Heart left ventricle (tissue), 16 donors: ENCODE data around the gene OCLN. TPM values are rescaled to one million over a fixed set of nuclear protein-coding genes. Genes with fewer than 3 reads are reported as not detected.
"Not testable (repeated sequence)": the region's sequence is repeated elsewhere in the genome, so short reads cannot be mapped to it uniquely, and the experiment has no call there.

ENCODE experiments used
- ATAC-seq, 4 donors: fragments of 200-7000 bp; cut with Tn5 transposase; one replicate each; pipeline ENCODE4 v1.9.1; 2020 to 2022; ENCODE audit warnings: moderate library complexity in 4 of 4, mild to moderate bottlenecking in 3 of 4, moderate number of reproducible peaks in 1 of 4
- DNase-seq, 5 donors: peaks; one replicate each; pipeline ENCODE4 v3.0.0-alpha.2; 2020
- H3K27ac ChIP-seq, 12 donors: fragments of 200-600 bp; sonication (generic) in 4 of 12; one replicate each; pipeline versions ENCODE4 v1.5.0 to v1.8.0; 2016 to 2022; ENCODE audit warnings: mild to moderate bottlenecking in 2 of 12
- H3K27me3 ChIP-seq, 9 donors: fragments of 200-600 bp; sonication (generic) in 2 of 9; one replicate each; pipeline versions ENCODE4 v1.5.1 to v1.8.0; 2016 to 2022; ENCODE audit warnings: mild to moderate bottlenecking in 3 of 9
- H3K36me3 ChIP-seq, 9 donors: fragments of 200-600 bp; sonication (generic) in 2 of 9; one replicate each; pipeline versions ENCODE4 v1.5.0 to v1.8.0; 2018 to 2022; ENCODE audit warnings: mild to moderate bottlenecking in 2 of 9
- H3K4me1 ChIP-seq, 12 donors: fragments of 200-600 bp; sonication (generic) in 4 of 12; one replicate each; pipeline versions ENCODE4 v1.5.0 to v1.8.0; 2016 to 2022; ENCODE audit warnings: mild to moderate bottlenecking in 3 of 12
- H3K4me3 ChIP-seq, 12 donors: fragments of 200-600 bp; sonication (generic) in 4 of 12; one replicate each; pipeline versions ENCODE4 v1.5.0 to v1.8.0; 2017 to 2022; ENCODE audit warnings: mild to moderate bottlenecking in 9 of 12, moderate library complexity in 4 of 12
- H3K9me3 ChIP-seq, 12 donors: fragments of 200-600 bp; sonication (generic) in 4 of 12; one replicate each; pipeline versions ENCODE4 v1.5.0 to v1.8.0; 2016 to 2022; ENCODE audit warnings: mild to moderate bottlenecking in 1 of 12
- POLR2A ChIP-seq, 2 donors: fragments of 450-650 bp; IDR thresholded peaks; one replicate each; pipeline ENCODE4 v1.6.1; 2017; ENCODE audit warnings: antibody characterized with exemption in 2 of 2, mild to moderate bottlenecking in 2 of 2, moderate library complexity in 2 of 2
- WGBS, 4 donors: extraction: QIAGEN DNeasy Blood & Tissue Kit in 2 of 4; methylation state at CpG; one replicate each; pipeline versions ENCODE4 v1.1.5 to v1.1.7; 2013 to 2018; 5-methylcytosine and 5-hydroxymethylcytosine counted together
- intact Hi-C, 10 donors: fragments of 100-400 bp; cut with DNase I; formaldehyde crosslinking; loops; one replicate each; pipeline versions ENCODE4 v1.11.1 to v1.14.2; 2022
- polyA plus RNA-seq, 2 donors: library from polyadenylated mRNA; stranded (reverse); fragments of 200-250 nt; gene quantifications; one replicate each; pipeline ENCODE4 v1.2.3, GENCODE V29; 2013
- total RNA-seq, 9 donors: library from RNA; depleted of rRNA in 2 of 9; stranded (reverse); fragments of >200 nt in 2 of 9; fragmentation: NEBNext Ultra II Directional in 3 of 9; extraction: Animal tissue kit (Norgen Biotek cat#: 25700) in 3 of 9; gene quantifications; one replicate each; pipeline versions ENCODE4 v1.1.0 to v1.2.4, GENCODE V29; 2016 to 2023
- TF ChIP-seq, protein P1 (sequence below), 12 donors: fragments of 200-600 bp; sonication (generic) in 4 of 12; IDR thresholded peaks; one replicate each; pipeline versions ENCODE4 v1.5.0 to v1.8.0; 2018 to 2022; ENCODE audit warnings: antibody characterized with exemption in 12 of 12, mild to moderate bottlenecking in 5 of 12
- donor health status: ischemic (EF 13 %, LVEDD 7.1; RV severe dilation, severe dysfunction).
- donor health status: healthy with polysubstance abuse.
- donor health status: DM: no; HTN: yes; CAD: no.
- donor health status: DM: no; HTN: no; CAD: no.
- donor health status: ischemic (EF 25% LVEDD 6.9; RV normal size, moderate dysfunction).
- donor health status: ischemic (EF 25% LVEDD 5.7; RV mildly dilated, moderate dysfunction).
- donor health status: healthy.
- donor health status: DM: yes; HTN: yes; CAD: no.
- donor health status: ischemic (EF 35%, LVEDD 5.7; RV mildly dilated, moderate dysfunction).
- donor health status: nonischemic (EF 11% LVEDD 7.7; RV severe dilation, severe dysfunction).
- donor health status: DM: yes; HTN: yes; CAD: no.
- donor health status: PGD.
- donor health status: ischemic (EF 29% LVEDD 5.4; RV normal size, mild dysfunction).
- donor health status: nonischemic (EF 23%, LVEDD 6.1; RV moderate dilation, normal function).

Gene OCLN
- total and polyA plus RNA-seq, 11 donors, result 0.39 to 3.5 (median 2.0) TPM

- Histone ChIP-seq H3K4me1 (no peaks in the 10 kb centered on the region), H3K27me3 (peaks cover 0 to 4% (median 0%) of the 10 kb centered on the region in 9 donors), H3K36me3 (no peaks in the 10 kb centered on the region), H3K27ac (no peak overlapping the region), H3K4me3 (no peak overlapping the region), H3K9me3 (no peaks in the 10 kb centered on the region)
- ATAC-seq, result no peak
- WGBS, 4 donors, result 66 to 78% (median 71%) methylated on average over 5 of the region's 5 CpGs
- no peak for DNase-seq
- TF ChIP-seq, protein P1, sequence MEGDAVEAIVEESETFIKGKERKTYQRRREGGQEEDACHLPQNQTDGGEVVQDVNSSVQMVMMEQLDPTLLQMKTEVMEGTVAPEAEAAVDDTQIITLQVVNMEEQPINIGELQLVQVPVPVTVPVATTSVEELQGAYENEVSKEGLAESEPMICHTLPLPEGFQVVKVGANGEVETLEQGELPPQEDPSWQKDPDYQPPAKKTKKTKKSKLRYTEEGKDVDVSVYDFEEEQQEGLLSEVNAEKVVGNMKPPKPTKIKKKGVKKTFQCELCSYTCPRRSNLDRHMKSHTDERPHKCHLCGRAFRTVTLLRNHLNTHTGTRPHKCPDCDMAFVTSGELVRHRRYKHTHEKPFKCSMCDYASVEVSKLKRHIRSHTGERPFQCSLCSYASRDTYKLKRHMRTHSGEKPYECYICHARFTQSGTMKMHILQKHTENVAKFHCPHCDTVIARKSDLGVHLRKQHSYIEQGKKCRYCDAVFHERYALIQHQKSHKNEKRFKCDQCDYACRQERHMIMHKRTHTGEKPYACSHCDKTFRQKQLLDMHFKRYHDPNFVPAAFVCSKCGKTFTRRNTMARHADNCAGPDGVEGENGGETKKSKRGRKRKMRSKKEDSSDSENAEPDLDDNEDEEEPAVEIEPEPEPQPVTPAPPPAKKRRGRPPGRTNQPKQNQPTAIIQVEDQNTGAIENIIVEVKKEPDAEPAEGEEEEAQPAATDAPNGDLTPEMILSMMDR (IDR thresholded peaks at IDR 0.05), result no peak
- no peak for TF ChIP-seq POLR2A (IDR thresholded peaks at IDR 0.05)
- intact Hi-C loops, result no loop called here
These were observed 35.4 kb downstream of the OCLN start for GRCh38 chr5:69528035-69528434.

DNA sequence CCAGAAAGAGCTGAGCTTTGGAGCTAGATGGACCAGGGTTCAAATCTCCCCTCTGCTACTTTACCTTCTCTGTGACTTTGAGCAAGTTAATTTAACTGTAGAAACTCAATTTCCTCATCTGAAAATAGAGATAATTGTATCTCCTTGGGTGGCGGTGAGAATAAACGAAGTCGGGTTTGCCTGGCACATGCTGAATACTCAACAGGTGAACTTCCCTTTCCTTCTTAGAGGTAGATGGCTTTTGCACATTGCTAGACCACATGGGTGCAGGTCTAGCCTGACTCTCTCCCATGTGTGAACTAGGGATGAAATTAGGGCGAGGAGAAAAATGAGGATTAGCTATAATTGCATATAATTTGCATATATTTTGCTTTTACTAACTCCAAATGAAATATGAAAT, 36.0 kb downstream of the OCLN start:
- no peaks in the 10 kb centered on the region for H3K36me3 ChIP-seq
- WGBS, 4 donors, result 85 to 90% (median 87%) methylated on average over 4 of the region's 4 CpGs
- no peak overlapping the region for H3K4me3 ChIP-seq
- no peaks in the 10 kb centered on the region for H3K9me3 ChIP-seq
- no peaks in the 10 kb centered on the region for H3K4me1 ChIP-seq
- peaks cover 0 to 4% (median 0%) of the 10 kb centered on the region in 9 donors for H3K27me3 ChIP-seq
- DNase-seq (no peak), ATAC-seq (no peak)
- no peak for TF ChIP-seq POLR2A (IDR thresholded peaks at IDR 0.05)
- TF ChIP-seq, protein P1 (IDR thresholded peaks at IDR 0.05), result no peak
- intact Hi-C loops, result no loop called here
- H3K27ac ChIP-seq, result no peak overlapping the region

- Histone ChIP-seq H3K27ac (no peak overlapping the region), H3K4me3 (no peak overlapping the region), H3K36me3 (no peaks in the 10 kb centered on the region), H3K9me3 (no peaks in the 10 kb centered on the region), H3K27me3 (no peaks in the 10 kb centered on the region), H3K4me1 (no peaks in the 10 kb centered on the region)
- ATAC-seq (no peak), DNase-seq (no peak)
- TF ChIP-seq, protein P1 (IDR thresholded peaks at IDR 0.05), result no peak
- WGBS, 4 donors, result 67 to 75% (median 73%) methylated on average over 7 of the region's 7 CpGs
- intact Hi-C loops, result no loop called here
These were observed 38.2 kb downstream of the OCLN start for GRCh38 chr5:69530561-69531405.

DNA sequence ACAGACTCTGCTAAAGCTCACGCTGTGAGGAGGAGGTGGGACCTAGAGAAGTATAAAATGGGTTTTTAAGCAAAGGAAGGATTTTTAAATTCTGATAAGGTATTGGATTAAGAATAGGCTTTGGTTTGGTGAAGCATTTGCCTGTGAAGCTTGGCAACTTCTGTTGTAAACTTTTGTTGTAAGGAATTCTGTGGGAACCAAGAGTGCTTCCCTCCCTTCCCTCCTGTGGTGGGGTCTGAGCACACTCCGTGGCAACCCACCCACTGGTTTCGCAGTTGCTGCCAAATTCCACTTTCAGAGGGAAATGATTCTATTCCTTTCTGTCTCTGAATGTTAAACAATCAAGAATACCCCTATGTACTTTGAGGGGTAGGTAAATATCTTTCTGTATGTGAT, 38.8 kb downstream of the OCLN start:
- no peaks in the 10 kb centered on the region for H3K9me3 ChIP-seq
- TF ChIP-seq, protein P1 (IDR thresholded peaks at IDR 0.05), result no peak
- H3K4me3 ChIP-seq, result no peak overlapping the region
- WGBS, 4 donors, result 36 to 64% (median 45%) methylated on average over 3 of the region's 3 CpGs
- no peak for ATAC-seq
- DNase-seq, result no peak
- H3K36me3 ChIP-seq, result no peaks in the 10 kb centered on the region
- intact Hi-C loops, result no loop called here
- H3K4me1 ChIP-seq, result no peaks in the 10 kb centered on the region
- no peaks in the 10 kb centered on the region for H3K27me3 ChIP-seq
- no peak overlapping the region for H3K27ac ChIP-seq

DNA sequence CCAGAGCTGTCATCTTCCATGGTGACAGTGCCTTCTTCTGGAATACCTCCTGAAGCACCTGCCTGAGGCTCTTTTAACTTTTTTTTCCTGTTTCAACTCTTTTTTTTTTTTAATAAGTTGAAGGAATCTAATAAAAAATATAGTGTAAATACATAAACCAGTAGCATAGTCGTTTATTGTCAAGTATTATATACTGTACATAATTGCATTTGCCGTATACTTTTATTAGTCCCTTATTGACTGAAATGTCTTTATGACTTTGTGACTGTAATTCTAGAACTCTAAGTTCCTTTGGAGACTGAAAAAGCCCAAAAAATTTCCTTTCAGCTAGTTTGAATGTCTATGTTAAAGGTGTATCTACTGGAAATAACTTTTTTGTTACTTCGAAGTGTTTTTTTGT, 45.3 kb downstream of the OCLN start:
- H3K4me1 ChIP-seq, H3K27ac ChIP-seq, H3K4me3 ChIP-seq, H3K36me3 ChIP-seq, H3K27me3 ChIP-seq, ATAC-seq, DNase-seq, intact Hi-C loops, H3K9me3 ChIP-seq: not testable (repeated sequence)
- 68 to 93% (median 89%) methylated on average over 2 to 3 of the region's 3 CpGs for WGBS, 4 donors

- ATAC-seq, DNase-seq, H3K27ac ChIP-seq, H3K4me1 ChIP-seq, H3K27me3 ChIP-seq, intact Hi-C loops, H3K4me3 ChIP-seq, H3K9me3 ChIP-seq, H3K36me3 ChIP-seq: not testable (repeated sequence)
- 89 to 100% (median 94%) methylated on average over 1 to 2 of the region's 2 CpGs for WGBS, 4 donors
These were observed 46.1 kb downstream of the OCLN start for GRCh38 chr5:69538735-69539134.

DNA sequence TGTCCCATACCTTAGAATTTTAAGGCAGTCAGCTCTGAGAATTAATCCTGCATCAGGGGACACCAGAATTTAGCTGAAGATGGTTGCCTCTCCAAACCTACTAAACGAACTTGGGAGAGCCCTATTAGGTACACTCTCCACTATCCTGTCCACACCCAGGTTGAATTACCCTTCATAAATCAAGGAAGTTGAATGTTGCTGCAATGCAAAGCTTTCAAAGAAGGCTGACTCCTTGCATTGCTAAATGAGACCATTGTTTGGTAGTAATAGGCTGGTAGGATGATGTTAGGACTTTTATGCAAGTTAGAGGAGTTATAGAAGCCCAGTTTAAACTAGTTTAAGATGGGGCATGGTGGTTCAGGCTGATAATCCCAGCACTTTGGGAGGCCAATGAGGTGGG, 48.8 kb downstream of the OCLN start:
- H3K27ac ChIP-seq, H3K4me1 ChIP-seq, ATAC-seq, H3K27me3 ChIP-seq, H3K4me3 ChIP-seq, DNase-seq, intact Hi-C loops, H3K36me3 ChIP-seq, H3K9me3 ChIP-seq: not testable (repeated sequence)
- no CpG with 5 or more reads among the region's 1 CpG for WGBS, 4 donors
